H1 (cell line): ENCODE measurements around the gene UBAP2. TPM values are rescaled to one million over a fixed set of nuclear protein-coding genes. Genes with fewer than 3 reads are reported as not detected.

ENCODE experiments used
- CBX8 ChIP-seq: fragments of 300-800, 300-1000 bp; sonication (generic); IDR thresholded peaks from 2 replicates; pipeline ENCODE4 v1.7.1; 2016; ENCODE audit warnings: low read depth, low read length, borderline replicate concordance
- CEBPB ChIP-seq: IDR thresholded peaks from 2 replicates; pipeline ENCODE4 v1.6.1; 2012; ENCODE audit warnings: low read depth, low read length
- KDM4A ChIP-seq: IDR thresholded peaks from one replicate; pipeline ENCODE4 v1.7.1; 2012; ENCODE audit warnings: low read depth, mild to moderate bottlenecking, moderate library complexity, low read length, inconsistent platforms; ENCODE audit not compliant: severe bottlenecking
- KDM5A ChIP-seq: fragments of 200-600 bp; IDR thresholded peaks from 2 replicates; pipeline ENCODE4 v1.7.1; 2012; ENCODE audit warnings: mild to moderate bottlenecking, low read length, inconsistent platforms, mixed read lengths
- NRF1 ChIP-seq: IDR thresholded peaks from 2 replicates; pipeline ENCODE4 v1.6.1; 2011; ENCODE audit warnings: mild to moderate bottlenecking, low read depth, low read length, improper control_type of control experiment
- RFX5 ChIP-seq: IDR thresholded peaks from 2 replicates; pipeline ENCODE4 v1.6.1; 2011; ENCODE audit warnings: low read depth, low read length, improper control_type of control experiment, borderline replicate concordance
- SRF ChIP-seq: IDR thresholded peaks from 2 replicates; pipeline ENCODE4 v1.6.1; 2011; ENCODE audit warnings: mild to moderate bottlenecking, low read depth, low read length, moderate library complexity
- polyA plus RNA-seq, 7 experiments: library from polyadenylated mRNA; depleted of rRNA in 3 of 7; stranded (reverse) in 5 of 7; unstranded in 2 of 7; fragments of >200 nt in 5 of 7; fragments of 200-250 nt in 2 of 7; gene quantifications; 1 replicate in 5 of 7; 2 replicates in 1 of 7; 4 replicates in 1 of 7; pipeline versions ENCODE4 v1.2.1 to v1.2.3, GENCODE V29; 2011 to 2013; ENCODE audit warnings: missing spikeins in 2 of 7, mixed read lengths in 2 of 7
- total RNA-seq: library from RNA; stranded (reverse); fragmentation: NEBNext Ultra II Directional; extraction: Animal tissue kit (Norgen Biotek cat#: 25700); gene quantifications from 2 replicates; pipeline ENCODE4 v1.2.1, GENCODE V29; 2021

The UBAP2 gene
- total and polyA plus RNA-seq, 2 of the 8 experiments (the other 6 are each of a cell fraction or from before 2014, with no cell fraction given) = 75.0 to 81.4 TPM

- TF ChIP-seq CEBPB (no peak), NRF1 (no peak), KDM5A (no peak), SRF (no peak), CBX8 (no peak), KDM4A (no peak), RFX5 (no peak)
These were observed 12.1 kb downstream of the UBAP2 start (continued) for GRCh38 chr9:34036625-34037024.
